ENCODE data around the gene RAVER1. TPM values are rescaled to one million over a fixed set of nuclear protein-coding genes. Genes with fewer than 3 reads are reported as not detected.

RAVER1 gene
- total and polyA plus RNA-seq, 2 donors (not counting 3 experiments of a cell fraction or from before 2014, with no cell fraction given), result 5.2 to 47.6 TPM

DNA sequence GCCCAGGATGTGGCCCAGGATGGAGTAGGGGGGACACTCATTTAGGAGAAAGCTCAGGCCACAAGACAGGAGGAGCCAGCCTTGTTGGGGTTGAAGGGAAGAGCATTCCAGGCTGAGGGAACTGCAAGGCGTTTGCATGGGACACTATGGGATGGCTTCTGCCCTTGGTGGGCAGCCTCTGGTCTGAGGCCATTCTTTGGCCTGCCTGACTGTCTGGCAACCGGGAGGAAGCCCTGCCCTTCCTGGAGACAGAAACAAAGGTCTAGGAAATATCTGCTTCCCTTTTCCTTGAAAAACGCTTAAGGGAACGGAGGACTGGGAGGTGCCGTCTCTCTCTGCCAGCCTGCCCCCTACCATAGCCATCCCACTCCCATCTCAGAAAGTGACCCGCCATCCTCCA, 65.3 kb downstream of the RAVER1 start:
- Histone ChIP-seq H3K4me2 (ENCODE audit: insufficient read depth, low read length) (peak overlapping the region; percentile 15), H3K36me3 (ENCODE audit: control insufficient read depth in 2 of 2, extremely low read depth in 1 of 2, insufficient read depth in 2 of 2, low read length in 2 of 2) (no peaks in the 10 kb centered on the region), H3K27me3 (ENCODE audit: control insufficient read depth in 2 of 2, insufficient read depth in 2 of 2, low read length in 2 of 2) (no peaks in the 10 kb centered on the region), H3K27ac (ENCODE audit: insufficient read depth, low read depth, low read length) (peak overlapping the region; percentile 55), H3K9me1 (replicated peaks; ENCODE audit: control insufficient read depth, extremely low read depth, insufficient read depth, low read length) (no peaks in the 10 kb centered on the region), H3K79me2 (ENCODE audit: control insufficient read depth, insufficient read depth, low read length) (no peaks in the 10 kb centered on the region), H2AFZ (ENCODE audit: low read depth, low read length) (peak overlapping the region; percentile 67), H3K4me1 (ENCODE audit: control insufficient read depth, extremely low read depth, insufficient read depth, low read length) (peaks cover 36% of the 10 kb centered on the region), H3K9me3 (replicated peaks; ENCODE audit: control insufficient read depth, insufficient read depth, low read length) (no peaks in the 10 kb centered on the region), H3K9ac (replicated peaks; ENCODE audit: extremely low read depth, insufficient read depth, low read length) (peak overlapping the region; percentile 19), H3K4me3 (replicated peaks in 1 of 3; ENCODE audit: insufficient read depth in 1 of 3, low read depth in 1 of 3, low read length in 3 of 3) (no peak overlapping the region), H4K20me1 (replicated peaks; ENCODE audit: control insufficient read depth, extremely low read depth, insufficient read depth, low read length) (no peaks in the 10 kb centered on the region)
- peak; percentile 20 for TF ChIP-seq POLR2AphosphoS5 (IDR thresholded peaks at IDR 0.05; ENCODE audit: insufficient read depth, low read depth, low read length)
- TF ChIP-seq FOS (IDR thresholded peaks at IDR 0.05; ENCODE audit: borderline replicate concordance, insufficient read depth, low read length), result no peak
- intact Hi-C loops (cut with micrococcal nuclease) (loop anchor here (1.0 to 2.0 kb wide), 2 partner anchors 9 to 113 kb away; partner anchors contain the start of gene TYK2), dilution Hi-C loops (cut with MboI; ENCODE audit: extremely low pct_ligation_motif_present, low sequenced_read_pairs) (no loop called here)
- POLR2A ChIA-PET, result interaction anchor here (0.5 kb wide), 1 partner anchor 280 kb away, joined by 8 read pairs; no protein-coding TSS in a partner anchor
- no TSS peak for BruUV-seq (replicated peaks)
- DNase-seq (ENCODE audit: low read depth, low spot score) (peak; percentile 37), FAIRE-seq (peak; percentile 81)
- CTCF ChIA-PET, result interaction anchor here (0.6 to 9.0 kb wide), 4 partner anchors 10 to 216 kb away, joined by 4 to 411 read pairs (median 66); no protein-coding TSS in a partner anchor

GRCh38 chr19:10266706-10267105, 66.6 kb downstream of the RAVER1 start:
- Histone ChIP-seq H3K9me1 (replicated peaks; ENCODE audit: control insufficient read depth, extremely low read depth, insufficient read depth, low read length) (no peaks in the 10 kb centered on the region), H3K36me3 (ENCODE audit: control insufficient read depth in 2 of 2, extremely low read depth in 1 of 2, insufficient read depth in 2 of 2, low read length in 2 of 2) (no peaks in the 10 kb centered on the region), H4K20me1 (replicated peaks; ENCODE audit: control insufficient read depth, extremely low read depth, insufficient read depth, low read length) (no peaks in the 10 kb centered on the region), H3K79me2 (ENCODE audit: control insufficient read depth, insufficient read depth, low read length) (no peaks in the 10 kb centered on the region), H3K4me1 (ENCODE audit: control insufficient read depth, extremely low read depth, insufficient read depth, low read length) (peaks cover 34% of the 10 kb centered on the region), H3K4me3 (replicated peaks in 1 of 3; ENCODE audit: insufficient read depth in 1 of 3, low read depth in 1 of 3, low read length in 3 of 3) (no peak overlapping the region), H3K9me3 (replicated peaks; ENCODE audit: control insufficient read depth, insufficient read depth, low read length) (no peaks in the 10 kb centered on the region), H3K4me2 (ENCODE audit: insufficient read depth, low read length) (no peak overlapping the region), H2AFZ (ENCODE audit: low read depth, low read length) (no peak overlapping the region), H3K27me3 (ENCODE audit: control insufficient read depth in 2 of 2, insufficient read depth in 2 of 2, low read length in 2 of 2) (no peaks in the 10 kb centered on the region), H3K27ac (ENCODE audit: insufficient read depth, low read depth, low read length) (no peak overlapping the region), H3K9ac (replicated peaks; ENCODE audit: extremely low read depth, insufficient read depth, low read length) (no peak overlapping the region)
- BruUV-seq (replicated peaks), result no TSS peak
- DNase-seq (ENCODE audit: low read depth, low spot score) (no peak), FAIRE-seq (no peak)
- POLR2A ChIA-PET, result interaction anchor here (0.7 kb wide), 1 partner anchor 74 kb away, joined by 4 read pairs; no protein-coding TSS in a partner anchor
- CTCF ChIA-PET, result interaction anchor here (0.8 to 9.0 kb wide), 5 partner anchors 8 to 137 kb away, joined by 3 to 411 read pairs (median 4); partner anchors contain the start of gene TYK2
- TF ChIP-seq POLR2AphosphoS5 (IDR thresholded peaks at IDR 0.05; ENCODE audit: insufficient read depth, low read depth, low read length) (no peak), JUN (IDR thresholded peaks at IDR 0.05; ENCODE audit: borderline replicate concordance, insufficient read depth, insufficient read length, low read depth) (no peak), CTCF (IDR thresholded peaks at IDR 0.05; ENCODE audit: extremely low read depth in 1 of 2, insufficient read depth in 1 of 2, low read depth in 1 of 2, low read length in 2 of 2) (no peak), FOS (IDR thresholded peaks at IDR 0.05; ENCODE audit: borderline replicate concordance, insufficient read depth, low read length) (no peak), MAX (IDR thresholded peaks at IDR 0.05; ENCODE audit: insufficient read depth, insufficient read length) (no peak), POLR2A (IDR thresholded peaks at IDR 0.05; ENCODE audit: low read depth, low read length) (no peak), MYC (IDR thresholded peaks at IDR 0.05; ENCODE audit: low read depth, low read length) (no peak), GATA2 (IDR thresholded peaks at IDR 0.05; ENCODE audit: insufficient read depth, insufficient read length, low read depth, low read length) (no peak), EZH2 (IDR thresholded peaks at IDR 0.05; ENCODE audit: borderline replicate concordance, low read depth, low read length, severe bottlenecking) (no peak)
- dilution Hi-C loops (cut with MboI; ENCODE audit: extremely low pct_ligation_motif_present, low sequenced_read_pairs), result no loop called here
- intact Hi-C loops (cut with micrococcal nuclease), result no loop called here

Data from endothelial cell of umbilical vein (primary cell).